AG04449 (cell line): ENCODE data around the gene PODXL2.

Experiments used
- CTCF ChIA-PET: fragments of 350-600 bp; formaldehyde crosslinking; extraction: SDS; loops from one replicate; lab custom pipeline; 2021; ENCODE audit warnings: antibody characterized with exemption; lab: Yijun Ruan, JAX
- POLR2A ChIA-PET: fragments of 400-600, 350-600 bp; formaldehyde crosslinking; extraction: SDS; loops from one replicate; lab custom pipeline; 2020; ENCODE audit warnings: antibody characterized with exemption, inconsistent platforms; lab: Yijun Ruan, JAX
- DNase-seq: peaks from one replicate; pipeline ENCODE4 v3.0.0-alpha.2; 2010; ENCODE audit warnings: low read depth, low spot score
- H3K4me3 ChIP-seq: 2 replicates; pipeline ENCODE4 v1.5.1; 2011; ENCODE audit warnings: low read depth, mild to moderate bottlenecking, control low read depth, low read length
- TF ChIP-seq, protein P1 (sequence below): IDR thresholded peaks from one replicate; pipeline ENCODE4 v1.5.1; 2011; ENCODE audit warnings: mild to moderate bottlenecking, moderate library complexity, low read length, control low read depth, inconsistent platforms; ENCODE audit not compliant: insufficient read depth; ENCODE audit errors: missing control alignments

The PODXL2 gene

GRCh38 chr3:127667119-127667681, 38.2 kb downstream of the PODXL2 start:
- no peak for DNase-seq
- ChIA-PET CTCF (no interaction called here), POLR2A (no interaction called here)
- no peak overlapping the region for H3K4me3 ChIP-seq
- TF ChIP-seq, protein P1, sequence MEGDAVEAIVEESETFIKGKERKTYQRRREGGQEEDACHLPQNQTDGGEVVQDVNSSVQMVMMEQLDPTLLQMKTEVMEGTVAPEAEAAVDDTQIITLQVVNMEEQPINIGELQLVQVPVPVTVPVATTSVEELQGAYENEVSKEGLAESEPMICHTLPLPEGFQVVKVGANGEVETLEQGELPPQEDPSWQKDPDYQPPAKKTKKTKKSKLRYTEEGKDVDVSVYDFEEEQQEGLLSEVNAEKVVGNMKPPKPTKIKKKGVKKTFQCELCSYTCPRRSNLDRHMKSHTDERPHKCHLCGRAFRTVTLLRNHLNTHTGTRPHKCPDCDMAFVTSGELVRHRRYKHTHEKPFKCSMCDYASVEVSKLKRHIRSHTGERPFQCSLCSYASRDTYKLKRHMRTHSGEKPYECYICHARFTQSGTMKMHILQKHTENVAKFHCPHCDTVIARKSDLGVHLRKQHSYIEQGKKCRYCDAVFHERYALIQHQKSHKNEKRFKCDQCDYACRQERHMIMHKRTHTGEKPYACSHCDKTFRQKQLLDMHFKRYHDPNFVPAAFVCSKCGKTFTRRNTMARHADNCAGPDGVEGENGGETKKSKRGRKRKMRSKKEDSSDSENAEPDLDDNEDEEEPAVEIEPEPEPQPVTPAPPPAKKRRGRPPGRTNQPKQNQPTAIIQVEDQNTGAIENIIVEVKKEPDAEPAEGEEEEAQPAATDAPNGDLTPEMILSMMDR = no peak

DNA sequence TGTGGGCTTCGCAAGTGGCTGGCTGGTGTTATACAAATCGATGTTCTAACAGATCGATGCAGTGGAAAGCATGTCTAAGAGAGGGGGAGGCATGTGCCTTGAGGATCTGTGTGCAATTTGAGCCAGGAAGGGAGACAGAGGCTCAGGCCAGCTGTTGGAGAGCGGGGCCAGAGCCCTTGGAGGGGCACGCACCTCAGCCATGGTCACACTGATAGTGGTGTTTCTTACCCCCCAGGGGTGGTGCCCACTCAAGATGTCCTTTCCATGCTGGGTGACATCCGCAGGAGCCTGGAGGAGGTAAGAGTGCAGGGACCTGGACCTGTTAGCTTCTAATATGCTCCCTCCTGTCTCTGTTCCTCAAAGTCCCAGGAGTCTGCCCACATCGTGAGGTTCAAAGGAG, 39.9 kb downstream of the PODXL2 start:
- TF ChIP-seq, protein P1 = no peak
- no peak overlapping the region for H3K4me3 ChIP-seq
- ChIA-PET POLR2A (no interaction called here), CTCF (no interaction called here)
- DNase-seq = no peak

GRCh38 chr3:127669541-127670228, 40.7 kb downstream of the PODXL2 start:
- POLR2A ChIA-PET = no interaction called here
- TF ChIP-seq, protein P1 = no peak
- CTCF ChIA-PET = interaction anchor here (0.9 to 2.1 kb wide), 2 partner anchors 18 to 26 kb away, joined by 3 to 9 read pairs; no protein-coding TSS in a partner anchor
- H3K4me3 ChIP-seq = no peak overlapping the region
- no peak for DNase-seq

DNA sequence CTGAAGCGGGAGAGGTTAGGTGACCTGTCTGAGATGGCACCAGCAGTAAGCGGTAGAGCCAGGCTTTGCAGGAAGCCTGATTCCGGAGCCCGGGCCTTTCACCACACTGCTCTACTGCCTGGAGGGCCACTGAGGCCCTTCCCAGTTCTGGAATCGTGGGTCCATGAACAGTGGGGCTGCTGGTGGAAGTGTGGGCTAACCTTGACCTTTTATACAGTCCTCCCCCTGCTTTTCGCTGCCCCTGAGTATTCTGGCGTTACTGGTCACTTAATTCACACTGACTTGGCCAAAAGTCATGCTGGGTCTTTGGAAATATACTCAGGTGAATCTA, 41.2 kb downstream of the PODXL2 start:
- no peak overlapping the region for H3K4me3 ChIP-seq
- ChIA-PET POLR2A (no interaction called here), CTCF (interaction anchor here (0.9 to 2.1 kb wide), 2 partner anchors 19 to 26 kb away, joined by 3 to 9 read pairs; no protein-coding TSS in a partner anchor)
- TF ChIP-seq, protein P1 = no peak
- no peak for DNase-seq

GRCh38 chr3:127670761-127671522, 42.0 kb downstream of the PODXL2 start:
- TF ChIP-seq, protein P1 = no peak
- no peak for DNase-seq
- ChIA-PET CTCF (interaction anchor here (0.7 to 2.1 kb wide), 3 partner anchors 20 to 86 kb away, joined by 3 to 9 read pairs (median 3); no protein-coding TSS in a partner anchor), POLR2A (no interaction called here)
- no peak overlapping the region for H3K4me3 ChIP-seq
